NB4 (cell line): Measurements from ENCODE around the gene NCAM2.

Experiments
- MYC ChIP-seq: IDR thresholded peaks from 2 replicates; pipeline ENCODE4 v1.6.1; 2011; ENCODE audit warnings: low read depth, low read length
- POLR2A ChIP-seq: IDR thresholded peaks from 2 replicates; pipeline ENCODE4 v1.6.1; 2011; ENCODE audit warnings: mild to moderate bottlenecking; ENCODE audit not compliant: insufficient read length; ENCODE audit errors: extremely low read depth
- TF ChIP-seq, protein P1 (sequence below): IDR thresholded peaks from one replicate; pipeline ENCODE4 v1.5.1; 2012; ENCODE audit warnings: low read depth, low read length
- TF ChIP-seq, protein P2 (sequence below): IDR thresholded peaks from 2 replicates; pipeline ENCODE4 v1.6.1; 2011; ENCODE audit warnings: low read depth, low read length

DNA sequence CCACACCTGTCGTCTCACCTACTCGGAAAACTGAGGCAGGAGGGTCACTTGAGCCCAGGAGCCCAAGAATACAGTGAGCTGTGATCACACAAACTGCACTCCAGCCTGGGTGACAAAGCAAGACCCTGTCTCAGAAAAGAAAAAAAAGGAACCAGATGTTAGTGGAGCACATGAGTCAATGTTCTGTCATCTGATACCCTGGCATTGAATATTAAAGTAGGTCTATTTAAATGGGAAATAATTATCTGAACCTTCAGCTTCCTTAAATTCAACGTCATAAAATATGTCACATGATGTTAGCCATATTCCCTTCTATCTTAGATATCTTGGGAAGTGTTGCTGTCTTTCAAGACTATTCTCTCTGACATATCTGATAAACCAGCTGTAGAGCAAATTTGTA, 47.3 kb downstream of the NCAM2 start:
- TF ChIP-seq, protein P1, sequence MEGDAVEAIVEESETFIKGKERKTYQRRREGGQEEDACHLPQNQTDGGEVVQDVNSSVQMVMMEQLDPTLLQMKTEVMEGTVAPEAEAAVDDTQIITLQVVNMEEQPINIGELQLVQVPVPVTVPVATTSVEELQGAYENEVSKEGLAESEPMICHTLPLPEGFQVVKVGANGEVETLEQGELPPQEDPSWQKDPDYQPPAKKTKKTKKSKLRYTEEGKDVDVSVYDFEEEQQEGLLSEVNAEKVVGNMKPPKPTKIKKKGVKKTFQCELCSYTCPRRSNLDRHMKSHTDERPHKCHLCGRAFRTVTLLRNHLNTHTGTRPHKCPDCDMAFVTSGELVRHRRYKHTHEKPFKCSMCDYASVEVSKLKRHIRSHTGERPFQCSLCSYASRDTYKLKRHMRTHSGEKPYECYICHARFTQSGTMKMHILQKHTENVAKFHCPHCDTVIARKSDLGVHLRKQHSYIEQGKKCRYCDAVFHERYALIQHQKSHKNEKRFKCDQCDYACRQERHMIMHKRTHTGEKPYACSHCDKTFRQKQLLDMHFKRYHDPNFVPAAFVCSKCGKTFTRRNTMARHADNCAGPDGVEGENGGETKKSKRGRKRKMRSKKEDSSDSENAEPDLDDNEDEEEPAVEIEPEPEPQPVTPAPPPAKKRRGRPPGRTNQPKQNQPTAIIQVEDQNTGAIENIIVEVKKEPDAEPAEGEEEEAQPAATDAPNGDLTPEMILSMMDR: no peak
- TF ChIP-seq POLR2A (no peak), MYC (no peak)
- TF ChIP-seq, protein P2, sequence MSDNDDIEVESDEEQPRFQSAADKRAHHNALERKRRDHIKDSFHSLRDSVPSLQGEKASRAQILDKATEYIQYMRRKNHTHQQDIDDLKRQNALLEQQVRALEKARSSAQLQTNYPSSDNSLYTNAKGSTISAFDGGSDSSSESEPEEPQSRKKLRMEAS: no peak
